Measurements from ENCODE around the gene COL11A1.

GRCh38 chr1:102872097-102872496 lies 236.2 kb downstream of the COL11A1 start:
- TF ChIP-seq JUND (IDR thresholded peaks at IDR 0.05) (no peak), SMC3 (IDR thresholded peaks at IDR 0.05; ENCODE audit: low read depth, low read length) (no peak)
